Measurements from ENCODE around the gene PGGHG.

Gene PGGHG

GRCh38 chr11:269146-269890, 19.6 kb upstream of the PGGHG start:
- DNase-seq (ENCODE audit: low spot score): no peak

GRCh38 chr11:270451-271318, 18.2 kb upstream of the PGGHG start:
- DNase-seq (ENCODE audit: low spot score): no peak

- DNase-seq (ENCODE audit: low spot score): no peak
These were observed 17.6 kb upstream of the PGGHG start for GRCh38 chr11:271319-271715.

GRCh38 chr11:272195-272930, 16.6 kb upstream of the PGGHG start:
- no peak for DNase-seq (ENCODE audit: low spot score)

GRCh38 chr11:272931-273198, 16.1 kb upstream of the PGGHG start:
- DNase-seq (ENCODE audit: low spot score): no peak

GRCh38 chr11:276219-276618, 12.7 kb upstream of the PGGHG start:
- no peak for DNase-seq (ENCODE audit: low spot score)

- DNase-seq (ENCODE audit: low spot score): no peak
These were observed 10.7 kb upstream of the PGGHG start, which contains the start of gene NLRP6 for GRCh38 chr11:278001-278951. TSS of gene NLRP6 (plus strand) at chr11:278407. CDS start at chr11:278570, 163 bp downstream.

GRCh38 chr11:279040-279965, 9.6 kb upstream of the PGGHG start:
- DNase-seq (ENCODE audit: low spot score): no peak

GRCh38 chr11:279966-280705, 8.8 kb upstream of the PGGHG start:
- peak; percentile 85 for DNase-seq (ENCODE audit: low spot score)

GRCh38 chr11:280706-281485, 8.0 kb upstream of the PGGHG start:
- DNase-seq (ENCODE audit: low spot score): no peak

GRCh38 chr11:281486-282161, 7.3 kb upstream of the PGGHG start:
- no peak for DNase-seq (ENCODE audit: low spot score)

GRCh38 chr11:282171-282570, 6.8 kb upstream of the PGGHG start:
- DNase-seq (ENCODE audit: low spot score): no peak

- no peak for DNase-seq (ENCODE audit: low spot score)
These were observed 6.1 kb upstream of the PGGHG start for GRCh38 chr11:282630-283360.

GRCh38 chr11:283405-284104, 5.4 kb upstream of the PGGHG start:
- no peak for DNase-seq (ENCODE audit: low spot score)

- DNase-seq (ENCODE audit: low spot score): no peak
These were observed 4.6 kb upstream of the PGGHG start for GRCh38 chr11:284105-285020.
